H1 (cell line): ENCODE results near the gene OR51M1. TPM values are rescaled to one million over a fixed set of nuclear protein-coding genes. Genes with fewer than 3 reads are reported as not detected.

Experiments
- CTCF ChIA-PET: fragments of 300-600 bp; sonication (Branson Sonifier 250); formaldehyde crosslinking; loops from one replicate; lab custom pipeline; 2021; ENCODE audit not compliant: partially characterized antibody; lab: Charles Lee
- POLR2A ChIA-PET: fragments of 300-600 bp; sonication (Branson Sonifier 250); formaldehyde crosslinking; loops from one replicate; lab custom pipeline; 2021; ENCODE audit warnings: inconsistent platforms; ENCODE audit not compliant: partially characterized antibody; lab: Charles Lee
- DNase-seq, 2 experiments: peaks; one replicate each; pipeline versions ENCODE4 v3.0.0 to v3.0.0-alpha.2; 2010 to 2022; ENCODE audit warnings: low spot score in 2 of 2, low read depth in 1 of 2, mixed read lengths in 1 of 2
- FAIRE-seq: peaks from 2 replicates; lab custom pipeline; 2011; peaks lifted over from hg19 to GRCh38; lab: Jason Lieb, UNC
- H2AFZ ChIP-seq: 2 replicates; pipeline ENCODE4 v1.8.1; 2012; ENCODE audit warnings: low read length, inconsistent platforms
- H2AK5ac ChIP-seq: 2 replicates; pipeline ENCODE4 v1.6.1; 2013; ENCODE audit warnings: low read depth, low read length
- H2BK120ac ChIP-seq: replicated peaks from 2 replicates; pipeline ENCODE3; 2013; ENCODE audit warnings: low read depth, low read length, inconsistent platforms
- H2BK12ac ChIP-seq: 2 replicates; pipeline ENCODE4 v1.6.1; 2013; ENCODE audit warnings: low read depth, low read length
- H2BK15ac ChIP-seq: 2 replicates; pipeline ENCODE4 v1.6.1; 2013; ENCODE audit warnings: low read length
- H2BK20ac ChIP-seq: 2 replicates; pipeline ENCODE4 v1.6.1; 2013; ENCODE audit warnings: low read length
- H2BK5ac ChIP-seq: 2 replicates; pipeline ENCODE4 v1.6.1; 2013; ENCODE audit warnings: low read depth, low read length
- H3K14ac ChIP-seq: 2 replicates; pipeline ENCODE4 v1.6.1; 2013; ENCODE audit warnings: inconsistent platforms; ENCODE audit not compliant: insufficient read length
- H3K18ac ChIP-seq: 2 replicates; pipeline ENCODE4 v1.6.1; 2013; ENCODE audit warnings: low read length; ENCODE audit errors: extremely low read depth
- H3K23ac ChIP-seq: 2 replicates; pipeline ENCODE4 v1.6.1; 2013; ENCODE audit warnings: inconsistent platforms; ENCODE audit not compliant: insufficient read length
- H3K23me2 ChIP-seq: 2 replicates; pipeline ENCODE4 v1.6.1; 2013; ENCODE audit warnings: low read depth, low read length
- H3K27ac ChIP-seq: 2 replicates; pipeline ENCODE4 v1.6.1; 2011; ENCODE audit warnings: low read depth, low read length, inconsistent platforms
- H3K27me3 ChIP-seq, 4 experiments: replicated peaks in 1 of 4; 1 replicate in 1 of 4; 2 replicates in 3 of 4; pipeline versions ENCODE4 v1.6.1 to v1.8.1; 2011 to 2013; ENCODE audit warnings: low read length in 3 of 4, mild to moderate bottlenecking in 3 of 4, inconsistent platforms in 2 of 4, mixed read lengths in 2 of 4, moderate library complexity in 1 of 4; ENCODE audit not compliant: control insufficient read depth in 3 of 4, insufficient read depth in 3 of 4; ENCODE audit errors: extremely low read depth in 1 of 4
- H3K36me3 ChIP-seq, 4 experiments: 2 replicates each; pipeline versions ENCODE4 v1.6.1 to v1.8.1; 2011 to 2013; ENCODE audit warnings: mild to moderate bottlenecking in 4 of 4, low read length in 3 of 4, moderate library complexity in 2 of 4, control low read depth in 1 of 4, inconsistent platforms in 1 of 4; ENCODE audit not compliant: insufficient read depth in 4 of 4, control insufficient read depth in 2 of 4
- H3K4ac ChIP-seq: replicated peaks from 2 replicates; pipeline ENCODE3; 2013; ENCODE audit warnings: low read length, low read depth, mixed read lengths, inconsistent platforms; ENCODE audit not compliant: insufficient read length
- H3K4me1 ChIP-seq, 4 experiments: replicated peaks in 1 of 4; 1 replicate in 1 of 4; 2 replicates in 3 of 4; pipeline versions ENCODE4 v1.6.1 to v1.8.1; 2011 to 2013; ENCODE audit warnings: low read length in 3 of 4, inconsistent platforms in 2 of 4, mixed read lengths in 1 of 4; ENCODE audit not compliant: insufficient read depth in 4 of 4, control insufficient read depth in 3 of 4
- H3K4me2 ChIP-seq, 2 experiments: 2 replicates each; pipeline versions ENCODE4 v1.6.1 to v1.8.1; 2011 to 2013; ENCODE audit warnings: low read depth in 2 of 2, low read length in 2 of 2, control low read depth in 1 of 2, inconsistent platforms in 1 of 2, mild to moderate bottlenecking in 1 of 2; ENCODE audit not compliant: insufficient read depth in 1 of 2
- H3K4me3 ChIP-seq, 4 experiments: fragments of 200-600, 300-600 bp in 1 of 4; sonication (generic), shearing (Covaris generic), sonication (Bioruptor Twin) in 1 of 4; 2 replicates each; pipeline versions ENCODE4 v1.5.1 to v1.8.1; 2011 to 2016; ENCODE audit warnings: low read length in 4 of 4, low read depth in 3 of 4, control low read depth in 2 of 4, inconsistent platforms in 2 of 4, mild to moderate bottlenecking in 2 of 4, mixed read lengths in 1 of 4, moderate library complexity in 1 of 4; ENCODE audit not compliant: insufficient read depth in 2 of 4; ENCODE audit errors: extremely low read depth in 1 of 4
- H3K56ac ChIP-seq: replicated peaks from 2 replicates; pipeline ENCODE3; 2013; ENCODE audit warnings: low read depth, mild to moderate bottlenecking, mixed read lengths, low read length, inconsistent platforms; ENCODE audit not compliant: insufficient read length
- H3K79me1 ChIP-seq: 2 replicates; pipeline ENCODE4 v1.6.1; 2013; ENCODE audit warnings: low read depth, low read length, control low read depth
- H3K79me2 ChIP-seq, 2 experiments: 2 replicates each; pipeline versions ENCODE4 v1.6.1 to v1.8.1; 2012 to 2013; ENCODE audit warnings: low read length in 2 of 2, mild to moderate bottlenecking in 2 of 2, inconsistent platforms in 1 of 2; ENCODE audit not compliant: insufficient read depth in 2 of 2, control insufficient read depth in 1 of 2
- H3K9ac ChIP-seq, 4 experiments: replicated peaks in 1 of 4; 1 replicate in 1 of 4; 2 replicates in 3 of 4; pipeline versions ENCODE4 v1.6.1 to v1.8.1; 2011 to 2013; ENCODE audit warnings: low read depth in 3 of 4, low read length in 3 of 4, control low read depth in 2 of 4, mild to moderate bottlenecking in 2 of 4, moderate library complexity in 2 of 4, inconsistent platforms in 1 of 4; ENCODE audit errors: extremely low read depth in 1 of 4
- H3K9me3 ChIP-seq, 2 experiments: 2 replicates each; pipeline versions ENCODE4 v1.6.1 to v1.8.1; 2012 to 2013; ENCODE audit warnings: mild to moderate bottlenecking in 2 of 2, moderate library complexity in 2 of 2, control low read depth in 1 of 2, inconsistent platforms in 1 of 2, low read depth in 1 of 2, low read length in 1 of 2, mixed read lengths in 1 of 2; ENCODE audit not compliant: insufficient read depth in 2 of 2
- H4K20me1 ChIP-seq, 2 experiments: replicated peaks in 1 of 2; 2 replicates each; pipeline versions ENCODE3 to v1.8.1; 2011 to 2013; ENCODE audit warnings: inconsistent platforms in 2 of 2, low read length in 2 of 2, mild to moderate bottlenecking in 1 of 2; ENCODE audit not compliant: insufficient read depth in 2 of 2, control insufficient read depth in 1 of 2
- H4K5ac ChIP-seq: 2 replicates; pipeline ENCODE4 v1.6.1; 2013; ENCODE audit warnings: low read length, low read depth, mixed read lengths, inconsistent platforms; ENCODE audit not compliant: insufficient read length
- H4K8ac ChIP-seq: 2 replicates; pipeline ENCODE4 v1.8.0; 2013; ENCODE audit warnings: mild to moderate bottlenecking, moderate library complexity, low read length, inconsistent platforms; ENCODE audit not compliant: insufficient read depth; ENCODE audit errors: extremely low read depth
- H4K91ac ChIP-seq: replicated peaks from 2 replicates; pipeline ENCODE3; 2013; ENCODE audit warnings: low read length, mixed read lengths, inconsistent platforms; ENCODE audit not compliant: insufficient read length
- CBX5 ChIP-seq: fragments of 300-800, 300-1000 bp; sonication (generic); IDR thresholded peaks from 2 replicates; pipeline ENCODE4 v1.7.1; 2016; ENCODE audit warnings: antibody characterized with exemption, low read length, low read depth
- CTCF ChIP-seq, 3 experiments: IDR thresholded peaks; 1 replicate in 2 of 3; 2 replicates in 1 of 3; pipeline versions ENCODE4 v1.5.1 to v1.6.1; 2011; ENCODE audit warnings: low read length in 3 of 3, mild to moderate bottlenecking in 3 of 3, inconsistent platforms in 2 of 3, low read depth in 1 of 3, moderate library complexity in 1 of 3; ENCODE audit not compliant: insufficient read depth in 1 of 3; ENCODE audit errors: control extremely low read depth in 1 of 3
- JUN ChIP-seq: IDR thresholded peaks from 2 replicates; pipeline ENCODE4 v1.6.1; 2011; ENCODE audit warnings: low read depth, mild to moderate bottlenecking, improper control_type of control experiment, low read length
- KDM5A ChIP-seq: fragments of 200-600 bp; IDR thresholded peaks from 2 replicates; pipeline ENCODE4 v1.7.1; 2012; ENCODE audit warnings: mild to moderate bottlenecking, low read length, inconsistent platforms, mixed read lengths
- NANOG ChIP-seq: IDR thresholded peaks from 2 replicates; pipeline ENCODE4 v1.6.1; 2011; ENCODE audit warnings: low read length, low read depth, mild to moderate bottlenecking, inconsistent platforms; ENCODE audit not compliant: insufficient read depth, poor library complexity, severe bottlenecking
- SIRT6 ChIP-seq: IDR thresholded peaks from one replicate; pipeline ENCODE4 v1.7.1; 2012; ENCODE audit warnings: low read length, inconsistent platforms
- SP2 ChIP-seq: IDR thresholded peaks from 2 replicates; pipeline ENCODE4 v1.6.1; 2012; ENCODE audit warnings: mild to moderate bottlenecking, low read length, inconsistent platforms
- SP4 ChIP-seq: IDR thresholded peaks from 2 replicates; pipeline ENCODE4 v1.6.1; 2012; ENCODE audit warnings: low read length, inconsistent platforms
- SRF ChIP-seq: IDR thresholded peaks from 2 replicates; pipeline ENCODE4 v1.6.1; 2011; ENCODE audit warnings: mild to moderate bottlenecking, low read depth, low read length, moderate library complexity
- TBP ChIP-seq: IDR thresholded peaks from 2 replicates; pipeline ENCODE4 v1.6.1; 2011; ENCODE audit warnings: low read depth, low read length, improper control_type of control experiment
- USF2 ChIP-seq: IDR thresholded peaks from 2 replicates; pipeline ENCODE4 v1.6.1; 2011; ENCODE audit warnings: low read length, improper control_type of control experiment
- ZNF274 ChIP-seq: IDR thresholded peaks from 2 replicates; pipeline ENCODE4 v1.7.0; 2012; ENCODE audit warnings: low read length, borderline replicate concordance; ENCODE audit errors: extremely low read depth
- WGBS, 2 experiments: shearing (Covaris generic) in 1 of 2; methylation state at CpG; one replicate each; pipeline versions ENCODE4 v1.1.6 to v1.1.7; 2013 to 2015; ENCODE audit warnings: low lambda C conversion rate in 2 of 2, mixed read lengths in 2 of 2, inconsistent platforms in 1 of 2, low coverage in 1 of 2, missing lambda C conversion rate in 1 of 2; ENCODE audit not compliant: insufficient replicate concordance in 2 of 2, insufficient coverage in 1 of 2, insufficient read length in 1 of 2; ENCODE audit errors: extremely low coverage in 1 of 2, missing lambda C conversion rate in 1 of 2; 5-methylcytosine and 5-hydroxymethylcytosine counted together
- polyA plus RNA-seq, 7 experiments: library from polyadenylated mRNA; depleted of rRNA in 3 of 7; stranded (reverse) in 5 of 7; unstranded in 2 of 7; fragments of >200 nt in 5 of 7; fragments of 200-250 nt in 2 of 7; gene quantifications; 1 replicate in 5 of 7; 2 replicates in 1 of 7; 4 replicates in 1 of 7; pipeline versions ENCODE4 v1.2.1 to v1.2.3, GENCODE V29; 2011 to 2013; ENCODE audit warnings: missing spikeins in 2 of 7, mixed read lengths in 2 of 7
- total RNA-seq: library from RNA; stranded (reverse); fragmentation: NEBNext Ultra II Directional; extraction: Animal tissue kit (Norgen Biotek cat#: 25700); gene quantifications from 2 replicates; pipeline ENCODE4 v1.2.1, GENCODE V29; 2021

Gene OR51M1
- total and polyA plus RNA-seq, 2 of the 8 experiments (the other 6 are each of a cell fraction or from before 2014, with no cell fraction given), result 0.08 TPM; not detected in 1

GRCh38 chr11:5363679-5364078 lies 19.9 kb upstream of the OR51M1 start:
- Histone ChIP-seq H2AFZ (no peak overlapping the region), H3K9me3 (no peaks in the 10 kb centered on the region), H3K4me2 (no peak overlapping the region), H3K23me2 (peaks cover 4% of the 10 kb centered on the region; the same call in 1 of the 2 replicates), H3K36me3 (no peaks in the 10 kb centered on the region), H3K27me3 (no peaks in the 10 kb centered on the region), H3K56ac (no peak overlapping the region), H2BK15ac (no peak overlapping the region), H3K23ac (no peak overlapping the region), H3K14ac (no peak overlapping the region), H2BK5ac (no peak overlapping the region), H3K9ac (no peak overlapping the region), H4K8ac (no peak overlapping the region), H3K4me1 (no peaks in the 10 kb centered on the region), H3K18ac (no peak overlapping the region), H4K5ac (no peak overlapping the region), H2AK5ac (no peak overlapping the region), H3K4ac (no peak overlapping the region), H3K4me3 (no peak overlapping the region), H3K79me1 (no peaks in the 10 kb centered on the region), H4K91ac (no peak overlapping the region), H4K20me1 (no peaks in the 10 kb centered on the region), H2BK20ac (no peak overlapping the region), H2BK120ac (no peak overlapping the region), H2BK12ac (no peak overlapping the region), H3K79me2 (no peaks in the 10 kb centered on the region), H3K27ac (no peak overlapping the region)
- 86% methylated on average over 1 of the region's 1 CpG; no CpG with 5 or more reads in 1 of the 2 experiments for WGBS, 2 experiments
- ChIA-PET POLR2A (no interaction called here), CTCF (interaction anchor here (0.7 to 1.9 kb wide), 5 partner anchors 12 to 156 kb away, joined by 3 to 6 read pairs (median 4); partner anchors contain the start of gene OR51B6)
- no peak for DNase-seq
- no peak for FAIRE-seq
- TF ChIP-seq NANOG (no peak), KDM5A (no peak), SRF (no peak), SP2 (no peak), CBX5 (no peak), USF2 (no peak), SP4 (no peak), JUN (no peak), ZNF274 (no peak), SIRT6 (no peak), CTCF (IDR thresholded peaks at IDR 0.05; ENCODE audit: control extremely low read depth in 1 of 3, insufficient read depth in 1 of 3, low read depth in 1 of 3, low read length in 3 of 3) (no peak), TBP (no peak)
